H54 (cell line): Measurements from ENCODE around the gene PLEKHA7.

Experiments
- DNase-seq: peaks from one replicate; pipeline ENCODE4 v3.0.0; 2011; ENCODE audit warnings: low spot score, mixed read lengths; ENCODE audit not compliant: insufficient read length
- FAIRE-seq: peaks from 3 replicates; lab custom pipeline; 2011; peaks lifted over from hg19 to GRCh38; lab: Jason Lieb, UNC
- POLR2A ChIP-seq: IDR thresholded peaks from 2 replicates; pipeline ENCODE4 v1.6.1; 2011; ENCODE audit warnings: low read depth, mild to moderate bottlenecking, low read length

The PLEKHA7 gene

DNA sequence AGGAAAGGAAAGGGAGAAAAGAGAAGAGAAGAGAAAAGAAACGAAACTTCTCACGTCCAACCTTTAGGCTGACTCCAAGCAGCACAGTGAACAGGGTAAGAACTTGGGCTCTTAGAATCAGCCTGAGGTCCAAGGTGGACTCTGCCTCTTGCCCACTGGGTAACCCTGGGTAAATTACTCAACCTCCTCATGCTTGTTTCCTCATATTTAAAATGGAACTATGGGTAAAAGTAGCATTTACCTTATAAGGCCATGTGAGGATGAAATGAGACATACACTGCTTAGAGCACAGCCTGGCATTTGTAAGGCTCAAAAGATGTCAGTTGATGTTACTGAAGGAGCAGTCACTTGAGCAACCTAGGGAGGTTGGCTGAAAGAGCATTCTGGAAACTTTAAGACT lies 167.9 kb downstream of the PLEKHA7 start:
- DNase-seq = no peak
- no peak for FAIRE-seq
- TF ChIP-seq POLR2A = no peak

DNA sequence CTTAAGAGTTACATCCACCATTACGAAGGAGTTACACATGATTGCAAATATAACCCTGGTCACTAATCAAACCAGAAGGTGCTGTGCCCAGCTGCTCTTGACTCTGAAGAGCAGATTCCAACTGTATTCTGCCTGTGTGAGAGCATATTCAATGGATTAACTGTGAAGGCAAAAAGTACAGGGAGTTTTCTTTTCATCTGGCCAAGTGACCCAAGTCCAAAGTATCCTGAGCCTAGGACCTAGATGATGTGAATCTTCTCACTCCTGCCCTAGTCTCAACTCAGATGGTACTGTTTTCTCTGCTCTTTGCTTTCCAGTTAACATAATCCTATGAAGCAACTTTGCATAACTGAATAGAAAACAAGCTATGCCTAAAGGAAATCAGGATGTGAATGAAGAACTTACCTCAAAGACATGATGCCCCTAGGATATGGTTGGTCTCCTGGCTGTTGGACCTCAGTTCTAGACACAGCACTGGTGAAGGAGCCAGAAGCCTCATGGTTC lies 169.9 kb downstream of the PLEKHA7 start:
- TF ChIP-seq POLR2A = no peak
- DNase-seq (no peak), FAIRE-seq (no peak)

DNA sequence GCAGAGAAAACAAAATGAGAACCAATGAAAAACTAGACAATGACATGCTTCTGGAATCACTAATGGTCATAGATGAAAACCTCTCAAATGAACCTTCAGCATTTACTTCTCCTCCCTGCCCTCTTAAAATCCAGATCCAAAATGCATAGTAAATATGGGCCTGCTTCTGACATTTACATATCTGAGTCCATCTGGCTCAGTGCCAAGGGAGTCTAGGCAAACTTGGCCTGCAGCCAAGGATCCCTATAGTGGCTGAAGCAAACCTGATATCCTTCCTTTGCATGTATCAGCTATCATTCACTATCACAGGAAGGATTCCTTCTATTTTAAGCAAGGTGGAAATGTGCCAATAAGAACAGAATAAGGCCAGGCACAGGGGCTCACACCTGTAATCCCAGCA lies 170.9 kb downstream of the PLEKHA7 start:
- FAIRE-seq (no peak), DNase-seq (no peak)
- no peak for TF ChIP-seq POLR2A

DNA sequence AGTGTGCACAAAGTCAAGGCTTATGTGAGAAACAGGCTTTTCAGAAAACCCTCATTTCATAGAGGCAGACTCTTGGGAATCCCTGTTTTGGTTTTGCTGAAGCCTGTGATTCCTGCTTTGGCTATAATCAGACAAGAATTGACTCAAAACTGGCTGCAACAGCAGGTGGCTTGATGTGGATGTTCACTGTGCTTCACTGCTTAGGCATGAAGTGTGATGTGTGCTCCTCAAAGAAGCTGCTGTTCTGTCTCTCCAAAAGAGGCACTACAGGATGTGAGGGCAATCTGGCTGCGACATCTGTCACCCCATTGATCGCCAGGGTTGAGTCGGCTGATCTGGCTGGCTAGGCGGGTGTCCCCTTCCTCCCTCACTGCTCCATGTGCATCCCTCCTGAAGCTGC lies 172.2 kb downstream of the PLEKHA7 start:
- DNase-seq (no peak), FAIRE-seq (no peak)
- no peak for TF ChIP-seq POLR2A

DNA sequence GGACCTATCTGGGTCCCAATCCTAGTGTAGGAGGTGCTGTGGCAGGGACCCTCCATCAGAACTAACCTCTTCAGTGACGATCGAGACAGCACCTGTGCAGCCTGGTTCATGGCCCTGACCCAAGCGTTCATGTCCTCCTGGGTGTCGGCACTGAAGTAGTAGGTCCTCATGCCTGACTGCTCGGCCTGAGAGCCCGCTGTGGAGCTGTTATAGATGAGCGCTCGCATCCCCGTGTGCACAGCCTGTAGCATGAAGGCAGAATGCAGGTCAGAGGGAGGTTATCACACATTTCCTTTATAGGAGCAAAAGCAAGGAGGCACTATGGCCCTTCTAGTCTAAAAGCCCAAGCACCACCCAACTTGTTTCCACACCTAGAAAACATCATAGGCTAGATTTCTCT lies 172.7 kb downstream of the PLEKHA7 start:
- no peak for FAIRE-seq
- no peak for TF ChIP-seq POLR2A
- no peak for DNase-seq

DNA sequence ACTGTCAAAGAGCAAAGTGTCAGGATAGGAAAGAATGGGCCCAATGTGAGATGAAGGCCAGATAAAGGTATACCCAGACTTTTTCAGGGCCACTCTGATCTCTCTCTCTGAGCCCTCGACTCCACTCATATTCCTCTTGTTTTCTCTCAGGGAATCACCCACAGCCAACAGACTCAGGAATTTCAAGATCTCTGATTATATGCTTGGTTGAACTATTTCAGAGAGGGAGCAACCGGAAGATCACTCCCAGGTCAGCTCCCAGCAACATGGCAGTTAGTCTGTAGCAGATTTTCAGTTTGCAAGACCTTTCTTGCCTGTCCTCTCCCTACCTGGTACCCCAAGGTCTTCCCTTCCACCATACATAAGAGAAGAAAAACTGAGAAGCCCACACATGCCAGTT lies 173.3 kb downstream of the PLEKHA7 start:
- no peak for TF ChIP-seq POLR2A
- DNase-seq = no peak
- FAIRE-seq = no peak

DNA sequence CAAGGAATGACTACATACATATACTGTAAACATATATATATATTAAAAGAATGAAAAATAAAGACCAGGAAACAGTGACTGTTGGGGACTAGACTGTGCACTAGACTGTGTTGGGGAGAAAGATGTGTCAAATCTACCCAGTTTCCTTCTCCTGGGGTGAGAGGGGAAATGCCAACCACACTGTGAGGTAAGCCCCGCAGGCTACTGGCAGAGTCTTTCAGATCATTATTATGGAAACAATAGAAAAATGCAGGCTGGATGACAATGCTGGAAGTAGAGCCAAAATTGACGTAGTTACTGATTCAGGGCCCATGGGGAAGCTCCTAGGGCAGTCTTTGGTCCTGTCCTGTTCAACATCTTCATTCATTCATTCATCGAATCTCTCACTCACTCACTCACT lies 174.4 kb downstream of the PLEKHA7 start:
- FAIRE-seq (no peak), DNase-seq (no peak)
- no peak for TF ChIP-seq POLR2A

DNA sequence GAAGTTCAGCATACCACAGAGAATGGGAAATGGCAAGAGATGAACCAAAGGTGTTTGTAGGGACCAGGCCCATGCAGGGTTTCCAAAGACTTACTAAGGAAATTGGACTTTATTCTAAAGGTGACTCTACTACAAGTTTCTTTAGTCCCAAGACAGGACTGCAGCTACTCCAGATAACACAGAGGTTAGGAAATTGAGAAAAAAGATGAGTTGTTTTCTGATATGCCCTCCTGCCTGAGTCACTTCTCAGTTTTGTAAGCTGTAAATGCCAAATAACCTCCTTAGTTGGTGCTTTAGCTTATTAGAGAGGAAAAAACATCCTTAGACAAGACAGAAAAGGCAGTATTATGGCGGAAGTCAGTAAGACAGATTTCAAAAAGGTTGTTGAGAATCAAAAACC lies 179.8 kb downstream of the PLEKHA7 start:
- FAIRE-seq (no peak), DNase-seq (no peak)
- no peak for TF ChIP-seq POLR2A

DNA sequence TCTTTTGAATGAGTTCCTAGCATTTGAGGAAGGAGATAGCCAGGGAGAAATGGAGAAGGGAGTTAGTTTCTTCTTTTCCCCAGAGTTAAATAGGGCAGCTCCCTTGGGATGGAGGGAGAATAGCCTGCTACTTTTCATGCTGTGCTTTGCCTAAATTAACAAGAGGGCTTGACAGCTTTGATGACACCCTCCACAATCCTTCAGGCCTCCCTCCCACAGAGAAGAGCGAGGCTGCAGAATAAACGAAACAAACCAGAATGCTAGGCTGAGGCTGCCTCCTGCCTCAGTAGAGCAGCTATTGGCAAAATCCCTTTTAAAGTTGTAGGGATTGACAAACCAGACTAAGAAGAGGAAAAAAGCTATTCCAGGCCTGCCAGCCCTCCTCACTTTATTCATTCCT lies 181.2 kb downstream of the PLEKHA7 start:
- TF ChIP-seq POLR2A = no peak
- no peak for DNase-seq
- FAIRE-seq = no peak

DNA sequence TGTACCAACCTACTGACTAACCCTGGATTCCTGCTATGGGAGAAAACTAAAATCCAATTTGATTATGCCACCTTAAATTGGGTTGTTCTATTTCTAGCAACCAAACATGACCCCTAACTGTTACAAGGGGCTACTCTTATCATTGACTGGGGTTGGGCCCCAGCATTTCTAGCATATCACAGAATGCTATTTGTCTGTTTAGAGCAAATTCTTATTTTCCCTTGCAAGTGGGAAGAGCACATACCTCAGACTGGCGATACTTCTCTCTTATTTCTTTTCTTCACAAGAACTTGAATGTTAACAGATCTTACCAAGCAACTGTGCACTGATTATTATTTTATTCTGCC lies 182.0 kb downstream of the PLEKHA7 start:
- TF ChIP-seq POLR2A = no peak
- DNase-seq = no peak
- no peak for FAIRE-seq

DNA sequence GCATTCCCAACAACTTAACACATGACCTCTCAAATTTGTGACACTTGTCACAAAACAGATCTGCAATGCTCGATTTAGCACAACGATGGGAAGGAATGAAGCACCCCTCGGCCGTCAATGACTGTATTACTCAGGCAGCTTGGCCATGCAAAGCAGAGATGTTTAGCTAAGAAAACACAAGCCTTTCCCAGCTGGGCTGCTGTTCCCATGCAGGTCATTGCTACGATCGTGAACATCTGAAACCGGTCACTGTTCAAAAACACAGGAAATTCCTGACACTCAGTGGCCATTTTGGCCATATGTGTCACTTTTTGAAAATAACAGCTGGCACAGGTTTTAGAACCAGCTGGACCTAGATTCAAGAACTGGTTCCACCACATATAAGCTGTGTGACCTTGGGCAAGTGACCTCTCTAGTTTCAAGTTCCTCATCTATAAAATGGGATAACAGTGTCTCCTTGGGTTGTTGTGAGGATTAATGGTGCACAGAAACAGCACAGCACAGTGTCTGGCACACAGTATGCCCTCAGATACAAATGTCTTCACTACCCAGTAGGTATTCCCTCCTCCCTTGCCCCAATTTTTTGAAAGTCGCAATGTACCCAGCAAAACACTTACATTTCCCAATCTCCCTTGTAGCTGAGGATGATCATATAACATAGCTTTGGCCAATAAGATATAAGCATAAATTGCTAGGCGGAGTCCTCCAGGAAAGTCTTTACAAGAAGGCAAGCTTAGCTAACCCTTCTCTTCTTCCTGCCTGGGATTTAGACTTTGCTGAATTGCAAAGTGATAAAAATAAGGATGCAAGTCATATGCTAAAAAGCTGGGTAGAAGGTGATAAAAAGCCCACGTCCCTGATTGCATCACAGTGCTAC lies 182.7 kb downstream of the PLEKHA7 start:
- no peak for TF ChIP-seq POLR2A
- DNase-seq (no peak), FAIRE-seq (no peak)

DNA sequence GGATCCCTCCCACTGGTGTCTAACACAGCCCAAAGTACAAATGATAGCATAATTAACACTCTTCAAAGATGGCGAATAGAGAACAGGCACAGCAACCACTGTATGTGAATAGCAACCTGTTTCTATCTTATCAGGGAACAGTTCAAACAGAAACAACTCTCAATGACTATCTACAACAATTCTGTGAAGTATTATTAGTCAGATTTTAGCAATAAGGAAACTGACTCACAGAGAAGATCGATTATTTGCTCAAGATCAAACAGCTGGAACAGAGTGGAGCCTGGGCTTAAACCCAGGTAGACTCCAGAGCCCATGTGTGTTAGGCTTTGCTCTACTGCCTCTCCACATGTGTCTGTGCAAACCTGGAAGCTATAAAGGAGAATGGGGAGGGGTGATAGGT lies 187.1 kb downstream of the PLEKHA7 start:
- no peak for TF ChIP-seq POLR2A
- no peak for FAIRE-seq
- no peak for DNase-seq

DNA sequence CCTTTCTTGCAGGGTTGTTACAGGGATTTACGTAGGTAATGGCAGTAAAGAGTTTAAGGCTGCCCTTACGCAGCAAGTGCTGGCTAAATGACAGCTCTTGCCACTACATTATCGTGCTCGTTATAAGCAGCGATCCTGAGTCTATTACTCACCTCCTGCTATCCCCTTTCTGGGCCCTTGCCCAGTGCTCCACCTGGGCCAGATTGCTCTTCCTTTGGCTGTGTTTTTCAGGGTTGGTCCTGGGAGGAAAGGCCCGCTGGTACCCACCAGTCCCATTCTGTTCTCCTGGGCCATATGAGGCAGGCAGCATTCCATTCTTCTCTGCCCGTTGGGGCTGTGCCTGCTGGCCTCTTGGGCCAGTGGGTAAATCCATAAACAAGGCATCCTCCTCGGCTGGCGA lies 188.2 kb downstream of the PLEKHA7 start:
- TF ChIP-seq POLR2A = no peak
- FAIRE-seq (no peak), DNase-seq (no peak)

DNA sequence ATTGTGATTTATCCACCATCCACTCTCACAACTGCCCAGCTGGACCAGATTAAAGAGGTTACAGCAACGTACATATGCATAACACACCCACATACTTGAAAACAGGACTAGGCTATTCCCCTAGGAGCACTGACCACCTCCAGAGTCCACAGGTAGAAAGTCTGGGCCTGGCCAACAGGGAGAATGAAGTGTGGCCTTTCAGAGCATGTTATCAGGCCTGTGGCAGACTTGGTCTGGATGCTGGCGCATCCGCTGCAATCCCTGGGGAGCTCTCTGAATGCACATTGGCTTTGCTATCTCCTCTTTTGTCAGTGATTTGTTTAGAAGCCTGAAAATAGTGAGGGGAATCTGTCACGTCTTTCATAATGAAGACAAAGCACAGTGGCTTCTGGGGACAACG lies 189.1 kb downstream of the PLEKHA7 start:
- no peak for DNase-seq
- TF ChIP-seq POLR2A = no peak
- FAIRE-seq = no peak

DNA sequence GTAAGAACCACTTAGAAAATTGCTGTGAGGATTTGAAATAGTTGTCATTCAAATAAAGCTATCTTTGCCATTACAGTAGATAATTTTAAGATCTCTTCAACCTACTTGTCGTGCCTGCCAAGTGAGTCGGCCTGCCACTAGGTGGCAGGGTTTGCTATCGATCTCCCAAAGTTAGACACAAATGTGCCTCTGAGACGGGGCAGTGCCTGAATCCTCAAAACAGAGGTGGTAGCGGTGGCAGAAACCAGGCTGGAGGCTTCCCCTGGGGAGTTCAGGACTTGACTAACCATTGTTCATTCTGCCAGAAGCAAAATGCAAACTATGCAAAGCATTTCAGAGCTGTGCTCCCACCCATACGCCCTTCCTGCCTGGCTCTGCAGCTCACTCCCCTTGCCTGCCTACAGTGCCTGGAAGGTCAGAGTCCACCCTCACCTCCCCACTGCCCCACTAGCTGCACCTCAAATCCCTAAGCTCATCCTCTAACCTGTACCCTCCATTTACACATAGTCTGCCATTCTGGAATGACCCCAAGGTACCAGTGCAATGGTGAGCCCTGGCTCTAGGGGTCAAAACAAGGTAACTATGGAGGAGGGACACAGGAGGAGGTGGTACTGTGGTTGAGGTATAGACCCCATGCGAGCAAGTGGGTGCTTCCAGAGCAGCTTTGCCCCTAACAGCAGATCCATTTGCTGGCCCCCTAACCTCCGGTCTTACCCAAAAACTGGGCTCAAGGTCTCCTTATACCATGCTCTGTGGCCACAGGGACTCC lies 193.7 kb downstream of the PLEKHA7 start:
- TF ChIP-seq POLR2A = no peak
- FAIRE-seq = peak; percentile 27
- DNase-seq = peak; percentile 65

DNA sequence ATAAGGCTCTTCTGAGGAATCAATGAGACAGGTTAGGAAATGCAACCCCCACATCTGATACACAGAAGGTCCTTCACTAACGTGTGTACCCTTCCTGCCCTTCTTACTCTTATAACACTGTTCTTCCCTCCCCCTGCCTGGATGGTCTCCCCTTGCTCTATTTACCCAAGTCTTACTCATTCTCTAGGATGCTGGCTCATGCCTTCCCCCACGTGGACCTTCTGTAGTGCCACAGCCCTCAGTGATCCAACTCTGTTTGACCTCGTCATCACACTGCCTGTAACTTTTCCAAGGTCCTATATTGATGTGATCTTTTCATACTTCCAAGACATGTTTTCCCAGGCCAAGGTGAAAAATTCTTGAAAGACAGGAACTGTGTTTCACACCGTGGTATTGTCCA lies 195.9 kb downstream of the PLEKHA7 start:
- no peak for TF ChIP-seq POLR2A
- no peak for FAIRE-seq
- DNase-seq = no peak
